HUES48 (cell line): ENCODE results near the gene ZBTB21.

ENCODE experiments used
- H3K27ac ChIP-seq: one replicate; pipeline ENCODE4 v1.7.0; 2013; ENCODE audit warnings: low read depth, low read length, inconsistent platforms
- H3K27me3 ChIP-seq: 2 replicates; pipeline ENCODE4 v1.6.1; 2013; ENCODE audit warnings: mild to moderate bottlenecking, low read length; ENCODE audit not compliant: control insufficient read depth, insufficient read depth
- H3K36me3 ChIP-seq: 2 replicates; pipeline ENCODE4 v1.6.1; 2013; ENCODE audit warnings: low read length; ENCODE audit not compliant: control insufficient read depth, insufficient read depth
- H3K4me1 ChIP-seq: 2 replicates; pipeline ENCODE4 v1.6.1; 2013; ENCODE audit warnings: mild to moderate bottlenecking, low read length; ENCODE audit not compliant: control insufficient read depth, insufficient read depth
- H3K4me3 ChIP-seq: 2 replicates; pipeline ENCODE4 v1.5.1; 2013; ENCODE audit warnings: mild to moderate bottlenecking, low read depth, low read length
- H3K9ac ChIP-seq: 2 replicates; pipeline ENCODE4 v1.6.1; 2013; ENCODE audit warnings: mild to moderate bottlenecking, low read depth, low read length, moderate library complexity
- H3K9me3 ChIP-seq: 2 replicates; pipeline ENCODE4 v1.6.1; 2013; ENCODE audit warnings: low read length; ENCODE audit not compliant: control insufficient read depth, insufficient read depth

The ZBTB21 gene

GRCh38 chr21:42017022-42017421 lies 6.9 kb upstream of the ZBTB21 start:
- Histone ChIP-seq H3K4me3 (no peak overlapping the region), H3K9me3 (no peaks in the 10 kb centered on the region), H3K36me3 (no peaks in the 10 kb centered on the region), H3K27me3 (peaks cover 10% of the 10 kb centered on the region), H3K4me1 (peaks cover 8% of the 10 kb centered on the region), H3K27ac (no peak overlapping the region), H3K9ac (no peak overlapping the region)

GRCh38 chr21:42016364-42016985 lies 6.3 kb upstream of the ZBTB21 start:
- no peak overlapping the region for H3K4me3 ChIP-seq

GRCh38 chr21:42013931-42014330 lies 3.8 kb upstream of the ZBTB21 start:
- Histone ChIP-seq H3K4me1 (peaks cover under 1% of the 10 kb centered on the region; the same call in 1 of the 2 replicates), H3K9ac (no peak overlapping the region), H3K36me3 (no peaks in the 10 kb centered on the region), H3K27ac (no peak overlapping the region), H3K4me3 (no peak overlapping the region), H3K9me3 (no peaks in the 10 kb centered on the region), H3K27me3 (peaks cover 20% of the 10 kb centered on the region)

More at GRCh38 chr21:42016364-42016985, 6.3 kb upstream of the ZBTB21 start:
- Histone ChIP-seq H3K4me1 (peaks cover 3% of the 10 kb centered on the region), H3K27me3 (peaks cover 16% of the 10 kb centered on the region), H3K9ac (no peak overlapping the region), H3K27ac (no peak overlapping the region), H3K36me3 (no peaks in the 10 kb centered on the region), H3K9me3 (no peaks in the 10 kb centered on the region)

- Histone ChIP-seq H3K27me3 (peaks cover 25% of the 10 kb centered on the region), H3K36me3 (no peaks in the 10 kb centered on the region), H3K4me1 (peaks cover 6% of the 10 kb centered on the region), H3K27ac (no peak overlapping the region), H3K9ac (no peak overlapping the region), H3K4me3 (no peak overlapping the region), H3K9me3 (no peaks in the 10 kb centered on the region)
These were observed 3.2 kb upstream of the ZBTB21 start for GRCh38 chr21:42013376-42013775.

GRCh38 chr21:42012763-42013329 lies 2.7 kb upstream of the ZBTB21 start:
- no peak overlapping the region for H3K27ac ChIP-seq
- no peak overlapping the region for H3K4me3 ChIP-seq
- peaks cover 25% of the 10 kb centered on the region for H3K27me3 ChIP-seq
- H3K4me1 ChIP-seq = peaks cover 6% of the 10 kb centered on the region
- H3K9ac ChIP-seq = no peak overlapping the region
- H3K9me3 ChIP-seq = no peaks in the 10 kb centered on the region
- H3K36me3 ChIP-seq = peaks cover 2% of the 10 kb centered on the region; the same call in 1 of the 2 replicates

GRCh38 chr21:42012344-42012743 lies 2.2 kb upstream of the ZBTB21 start:
- peaks cover 25% of the 10 kb centered on the region for H3K27me3 ChIP-seq
- no peak overlapping the region for H3K27ac ChIP-seq
- no peak overlapping the region for H3K9ac ChIP-seq
- no peaks in the 10 kb centered on the region for H3K9me3 ChIP-seq
- H3K36me3 ChIP-seq = peaks cover 6% of the 10 kb centered on the region; the same call in 1 of the 2 replicates
- no peak overlapping the region for H3K4me3 ChIP-seq
- peaks cover 6% of the 10 kb centered on the region for H3K4me1 ChIP-seq

GRCh38 chr21:42010507-42011495 lies 641 bp upstream of the ZBTB21 start:
- Histone ChIP-seq H3K4me3 (peak overlapping the region; percentile 98), H3K9me3 (no peaks in the 10 kb centered on the region), H3K4me1 (peaks cover 6% of the 10 kb centered on the region), H3K36me3 (peaks cover 6% of the 10 kb centered on the region; the same call in 1 of the 2 replicates), H3K27ac (peak overlapping the region; percentile 84), H3K9ac (peak overlapping the region; percentile 62; the same call in 1 of the 2 replicates), H3K27me3 (peaks cover 25% of the 10 kb centered on the region)

- Histone ChIP-seq H3K9ac (peak overlapping the region; percentile 35), H3K27me3 (peaks cover 25% of the 10 kb centered on the region), H3K4me1 (peaks cover 6% of the 10 kb centered on the region), H3K9me3 (no peaks in the 10 kb centered on the region), H3K27ac (peak overlapping the region; percentile 97), H3K4me3 (peak overlapping the region; percentile 98), H3K36me3 (peaks cover 6% of the 10 kb centered on the region; the same call in 1 of the 2 replicates)
These were observed 936 bp downstream of the ZBTB21 start for GRCh38 chr21:42009018-42009830.

- Histone ChIP-seq H3K27ac (no peak overlapping the region), H3K9me3 (no peaks in the 10 kb centered on the region), H3K4me1 (peaks cover 6% of the 10 kb centered on the region), H3K4me3 (no peak overlapping the region), H3K27me3 (peaks cover 19% of the 10 kb centered on the region), H3K36me3 (peaks cover 8% of the 10 kb centered on the region; the same call in 1 of the 2 replicates), H3K9ac (no peak overlapping the region)
These were observed 2.7 kb downstream of the ZBTB21 start for GRCh38 chr21:42007356-42007940.

GRCh38 chr21:42006765-42007164 lies 3.4 kb downstream of the ZBTB21 start:
- Histone ChIP-seq H3K27me3 (peaks cover 12% of the 10 kb centered on the region), H3K9me3 (no peaks in the 10 kb centered on the region)

More at GRCh38 chr21:42006765-42007164, 3.4 kb downstream of the ZBTB21 start:
- peaks cover 15% of the 10 kb centered on the region for H3K36me3 ChIP-seq
- H3K4me1 ChIP-seq = peaks cover 6% of the 10 kb centered on the region
- no peak overlapping the region for H3K27ac ChIP-seq
- H3K4me3 ChIP-seq = no peak overlapping the region
- H3K9ac ChIP-seq = no peak overlapping the region
